Fibroblast of the aortic adventitia (primary cell): ENCODE measurements around the gene SPTBN2. TPM values are rescaled to one million over a fixed set of nuclear protein-coding genes. Genes with fewer than 3 reads are reported as not detected.
"Not testable (repeated sequence)": the region's sequence is repeated elsewhere in the genome, so short reads cannot be mapped to it uniquely, and the experiment has no call there.

Experiments
- DNase-seq: peaks from one replicate; pipeline ENCODE4 v3.0.0-alpha.2; 2010; ENCODE audit warnings: low read depth
- H3K4me3 ChIP-seq: 2 replicates; pipeline ENCODE4 v1.5.1; 2011; ENCODE audit warnings: low read depth, mild to moderate bottlenecking, control low read depth, low read length, moderate library complexity
- CTCF ChIP-seq: IDR thresholded peaks from 2 replicates; pipeline ENCODE4 v1.5.1; 2011; ENCODE audit warnings: mild to moderate bottlenecking, low read length, control low read depth, inconsistent platforms; ENCODE audit not compliant: insufficient read depth
- total RNA-seq: library from RNA; depleted of rRNA; stranded (reverse); fragments of >200 nt; gene quantifications from 2 replicates; pipeline ENCODE4 v1.2.3, GENCODE V29; 2012; ENCODE audit warnings: low replicate concordance

The SPTBN2 gene
- total RNA-seq, 1 donor, result 0.27 TPM

GRCh38 chr11:66643745-66644437, 85.1 kb downstream of the SPTBN2 start:
- H3K4me3 ChIP-seq, result no peak overlapping the region
- TF ChIP-seq CTCF, result no peak
- DNase-seq, result no peak

GRCh38 chr11:66641834-66642233, 87.2 kb downstream of the SPTBN2 start:
- DNase-seq, result peak; percentile 30
- no peak for TF ChIP-seq CTCF
- H3K4me3 ChIP-seq, result peak overlapping the region; percentile 91

- not testable (repeated sequence) for DNase-seq
- H3K4me3 ChIP-seq, result peak overlapping the region; percentile 91
These were observed 89.1 kb downstream of the SPTBN2 start for GRCh38 chr11:66639814-66640340.

GRCh38 chr11:66639066-66639813, 89.8 kb downstream of the SPTBN2 start:
- DNase-seq, result peak; percentile 62
- peak; percentile 31 for TF ChIP-seq CTCF
- H3K4me3 ChIP-seq, result peak overlapping the region; percentile 91

- peak; percentile 11 for TF ChIP-seq CTCF
- peak; percentile 100 for DNase-seq
- H3K4me3 ChIP-seq, result peak within 1 kb of the TSS; percentile 91
These were observed 90.6 kb downstream of the SPTBN2 start, which contains the start of gene RBM4 for GRCh38 chr11:66638177-66639065. Gene RBM4, plus strand, starts transcription at chr11:66638703. Its CDS starts 1,009 bp downstream, at chr11:66639712.

GRCh38 chr11:66637557-66638176, 91.3 kb downstream of the SPTBN2 start:
- TF ChIP-seq CTCF, result no peak
- H3K4me3 ChIP-seq, result peak overlapping the region; percentile 65
- DNase-seq, result no peak
